GM10266 (cell line): ENCODE measurements around the gene HDAC4.

Experiments used
- DNase-seq: peaks from one replicate; pipeline ENCODE4 v3.0.0; 2012; ENCODE audit errors: extremely low spot score
- CTCF ChIP-seq: IDR thresholded peaks from 2 replicates; pipeline ENCODE4 v1.5.1; 2012; ENCODE audit warnings: mild to moderate bottlenecking, low read depth; ENCODE audit not compliant: control insufficient read depth, insufficient read depth; ENCODE audit errors: missing control alignments

Gene HDAC4

GRCh38 chr2:239369631-239370161, 31.1 kb downstream of the HDAC4 start:
- peak; percentile 80 for DNase-seq
- TF ChIP-seq CTCF = no peak

GRCh38 chr2:239368906-239369552, 31.8 kb downstream of the HDAC4 start:
- TF ChIP-seq CTCF = no peak
- DNase-seq = no peak

- DNase-seq = no peak
- no peak for TF ChIP-seq CTCF
Observed at GRCh38 chr2:239368321-239368720, 32.5 kb downstream of the HDAC4 start.

- DNase-seq = no peak
- TF ChIP-seq CTCF = no peak
Observed at GRCh38 chr2:239366740-239367139, 34.1 kb downstream of the HDAC4 start.

GRCh38 chr2:239365782-239366435, 34.9 kb downstream of the HDAC4 start:
- no peak for DNase-seq
- no peak for TF ChIP-seq CTCF

GRCh38 chr2:239365071-239365781, 35.6 kb downstream of the HDAC4 start:
- no peak for TF ChIP-seq CTCF
- no peak for DNase-seq
